HG03159 (cell line): ENCODE data around the gene TMEM176A.
"Not testable (repeated sequence)": the region's sequence is repeated elsewhere in the genome, so short reads cannot be mapped to it uniquely, and the experiment has no call there.

ENCODE experiments used
- ATAC-seq: cut with Tn5 transposase; IDR thresholded peaks from one replicate; pipeline ENCODE4 v1.9.1; 2021; ENCODE audit warnings: mild to moderate bottlenecking, moderate library complexity; ENCODE audit not compliant: unreplicated experiment

TMEM176A gene, protein sequence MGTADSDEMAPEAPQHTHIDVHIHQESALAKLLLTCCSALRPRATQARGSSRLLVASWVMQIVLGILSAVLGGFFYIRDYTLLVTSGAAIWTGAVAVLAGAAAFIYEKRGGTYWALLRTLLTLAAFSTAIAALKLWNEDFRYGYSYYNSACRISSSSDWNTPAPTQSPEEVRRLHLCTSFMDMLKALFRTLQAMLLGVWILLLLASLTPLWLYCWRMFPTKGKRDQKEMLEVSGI

GRCh38 chr7:150800581-150801241 lies at the start of gene TMEM176A:
Gene TMEM176A, plus strand, starts transcription at chr7:150800769. Its CDS starts 782 bp downstream, at chr7:150801551.
- no peak for ATAC-seq

- no peak for ATAC-seq
Observed at GRCh38 chr7:150751702-150752101, 48.9 kb upstream of the TMEM176A start.

- no peak for ATAC-seq
Observed at GRCh38 chr7:150753239-150753638, 47.3 kb upstream of the TMEM176A start.

DNA sequence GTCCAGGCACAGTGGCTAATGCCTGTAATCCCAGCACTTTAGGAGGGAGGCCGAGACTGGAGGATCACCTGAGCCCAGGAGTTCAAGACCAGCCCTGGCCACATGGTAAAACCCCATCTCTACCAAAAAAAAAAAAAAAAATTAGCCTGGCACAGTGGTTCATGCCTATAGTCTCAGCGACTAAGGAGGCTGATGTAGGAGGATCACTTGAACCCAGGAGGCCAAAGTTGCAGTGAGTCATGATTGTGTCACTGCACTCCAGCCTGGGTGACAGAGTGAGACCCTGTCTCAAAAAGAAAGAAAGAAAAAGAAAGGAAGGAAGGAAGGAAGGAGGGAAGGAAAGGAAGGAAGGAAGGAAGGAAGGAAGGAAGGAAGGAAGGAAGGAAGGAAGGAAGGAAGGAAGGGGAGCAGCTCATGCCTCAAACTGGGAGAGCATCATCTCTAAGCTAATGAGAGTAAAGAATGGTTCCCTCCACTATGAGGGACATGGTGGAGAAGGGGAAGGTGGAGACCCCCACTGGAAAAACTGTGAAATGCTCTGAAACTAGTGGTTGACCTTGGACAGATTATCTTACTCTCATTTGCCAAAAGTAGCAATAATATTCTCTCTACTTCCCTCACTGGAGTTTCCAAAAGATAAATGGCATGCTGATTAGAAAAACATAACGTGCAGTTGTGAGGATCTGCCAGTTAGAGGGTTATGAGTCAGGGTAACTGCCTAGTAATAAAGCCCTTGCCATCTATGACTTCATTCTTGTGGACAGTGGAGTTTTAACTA lies 46.6 kb upstream of the TMEM176A start:
- ATAC-seq: peak; percentile 41

DNA sequence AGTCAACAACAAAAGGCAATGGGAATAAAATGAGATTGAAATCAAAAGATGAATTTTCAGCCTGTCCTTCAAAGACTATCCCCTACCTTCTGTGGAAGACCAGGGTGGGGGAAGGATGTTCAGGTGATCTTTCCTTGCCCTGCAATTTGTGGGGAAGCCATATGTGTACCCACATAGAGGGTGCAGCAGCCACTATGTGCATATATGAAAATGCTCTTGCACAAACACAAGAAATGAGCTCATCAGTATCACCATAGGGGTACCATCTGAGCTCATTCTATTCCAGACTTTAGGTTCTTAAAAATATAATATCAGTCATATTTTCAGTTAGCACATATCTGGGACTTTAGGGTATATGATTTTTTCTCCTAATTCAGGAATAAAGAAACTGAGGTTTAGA lies 45.6 kb upstream of the TMEM176A start:
- no peak for ATAC-seq

DNA sequence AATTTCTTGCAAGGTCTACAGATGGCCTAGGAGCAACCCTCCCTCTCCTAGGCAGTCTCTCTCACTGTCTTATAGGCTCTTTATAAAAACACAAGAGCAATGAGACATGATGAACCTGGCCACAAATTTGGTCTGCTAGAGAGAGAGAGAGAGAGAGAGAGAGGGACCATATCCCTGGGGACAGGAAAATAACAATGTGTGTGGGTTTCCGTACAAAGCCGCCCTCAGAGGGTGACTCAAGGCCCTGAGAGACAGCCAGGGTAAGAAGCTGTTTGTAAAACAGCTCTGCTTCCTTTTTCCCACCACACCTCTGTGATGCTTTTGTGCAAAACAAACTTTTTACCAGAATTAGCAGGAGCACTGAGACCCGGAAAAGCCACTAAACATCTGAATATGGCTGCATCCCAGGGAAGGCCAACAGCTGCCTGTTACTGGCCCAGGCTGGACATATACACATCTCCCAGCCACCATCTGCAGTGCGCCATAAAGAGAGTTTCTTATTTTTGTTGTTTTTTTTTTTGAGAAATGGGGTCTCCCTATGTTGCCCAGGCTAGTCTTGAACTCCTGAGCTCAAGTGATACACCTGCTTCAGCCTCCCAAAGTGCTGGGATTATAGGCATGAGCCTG lies 45.0 kb upstream of the TMEM176A start:
- ATAC-seq: no peak

DNA sequence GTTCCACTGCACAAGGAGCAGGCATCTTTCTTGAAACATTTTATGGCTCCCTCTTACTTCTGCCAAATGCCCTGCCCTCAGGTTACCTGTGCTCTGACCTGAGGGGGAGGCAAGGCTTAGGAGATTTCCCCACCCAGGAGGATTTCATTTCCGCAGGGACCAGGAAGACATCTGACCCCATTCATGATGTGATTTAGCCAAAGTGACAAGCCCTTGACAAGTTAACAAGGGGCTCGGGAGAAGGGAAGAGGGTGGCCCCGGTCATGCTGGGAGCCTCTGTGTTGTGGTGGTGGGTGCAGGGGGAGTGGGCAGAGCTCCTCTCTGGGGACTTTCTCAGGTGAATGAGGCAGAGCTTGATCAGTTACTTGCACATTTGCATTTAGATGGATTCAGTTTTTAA lies 44.4 kb upstream of the TMEM176A start:
- no peak for ATAC-seq

DNA sequence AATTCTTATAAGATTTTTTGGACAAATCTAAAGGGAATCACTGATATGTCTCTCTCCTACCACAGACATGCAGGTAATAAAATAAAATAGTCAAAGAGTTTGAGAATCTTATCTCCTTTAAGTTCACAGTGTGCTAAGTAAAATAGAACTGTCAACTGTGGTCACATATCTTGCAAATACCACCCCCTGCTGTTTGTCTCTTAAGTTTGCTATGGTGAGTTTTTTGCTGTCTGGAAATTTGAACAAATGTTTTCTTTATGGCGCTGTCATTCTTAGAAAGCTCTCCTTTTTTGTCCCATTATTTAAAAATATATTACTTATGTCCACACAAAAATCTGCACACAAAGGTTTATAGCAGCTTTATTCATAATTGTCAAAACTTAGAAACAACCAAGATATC lies 43.7 kb upstream of the TMEM176A start:
- ATAC-seq: no peak

GRCh38 chr7:150759479-150759878 lies 41.1 kb upstream of the TMEM176A start:
- no peak for ATAC-seq

- ATAC-seq: no peak
Observed at GRCh38 chr7:150766334-150766709, 34.2 kb upstream of the TMEM176A start.

DNA sequence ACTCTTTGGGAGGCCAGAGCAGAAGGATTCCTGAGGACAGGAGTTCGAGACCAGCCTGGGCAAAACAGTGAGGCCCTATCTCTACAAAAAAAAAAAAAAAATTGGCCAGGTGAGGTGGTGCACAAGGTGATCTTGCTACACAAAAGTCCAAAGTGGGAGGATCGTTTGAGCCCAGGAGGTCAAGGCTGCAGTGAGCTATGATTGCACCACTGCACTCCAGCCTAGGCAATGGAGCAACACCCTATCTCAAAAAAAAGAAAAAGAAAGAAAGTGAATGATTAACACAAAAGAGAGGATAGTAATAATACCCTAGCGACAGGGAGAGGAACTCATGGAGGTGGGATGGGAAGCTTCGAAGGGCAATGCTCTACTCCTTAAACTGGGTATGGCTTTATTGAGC lies 30.8 kb upstream of the TMEM176A start:
- ATAC-seq: no peak

- not testable (repeated sequence) for ATAC-seq
Observed at GRCh38 chr7:150774131-150774530, 26.4 kb upstream of the TMEM176A start.

- no peak for ATAC-seq
Observed at GRCh38 chr7:150778014-150778737, 22.4 kb upstream of the TMEM176A start.

GRCh38 chr7:150778738-150779301 lies 21.7 kb upstream of the TMEM176A start:
- no peak for ATAC-seq

- no peak for ATAC-seq
Observed at GRCh38 chr7:150780292-150780691, 20.3 kb upstream of the TMEM176A start.

GRCh38 chr7:150781103-150781502 lies 19.5 kb upstream of the TMEM176A start:
- no peak for ATAC-seq

GRCh38 chr7:150781961-150782360 lies 18.6 kb upstream of the TMEM176A start:
- no peak for ATAC-seq

- no peak for ATAC-seq
Observed at GRCh38 chr7:150784120-150784736, 16.3 kb upstream of the TMEM176A start.

DNA sequence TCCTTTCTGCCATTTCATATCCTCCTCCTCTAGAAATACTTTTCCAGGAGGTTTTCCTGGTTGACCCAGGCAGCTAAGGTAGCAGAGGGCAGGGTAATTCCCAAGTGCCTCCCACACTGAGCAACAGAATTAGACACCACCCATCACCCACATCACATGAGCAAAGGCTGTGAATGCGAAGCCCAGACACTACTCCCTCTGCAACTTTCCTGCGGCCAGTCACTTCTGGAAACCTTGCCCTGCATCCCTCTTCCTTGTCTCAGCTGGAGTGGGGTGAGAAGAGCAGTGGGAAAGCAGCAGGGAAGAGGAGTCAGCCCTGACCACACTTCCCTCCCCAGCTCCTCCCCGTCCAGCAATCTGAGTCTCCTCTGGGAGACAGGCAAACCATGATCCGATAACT lies 15.6 kb upstream of the TMEM176A start:
- no peak for ATAC-seq
